T-helper 17 cell (primary cell): ENCODE data around the gene ADCY4. TPM values are rescaled to one million over a fixed set of nuclear protein-coding genes. Genes with fewer than 3 reads are reported as not detected.

Experiments
- ATAC-seq: fragments of 150-1000 bp; cut with Tn5 transposase; 2 replicates; pipeline ENCODE4 v1.10.0; 2021; ENCODE audit warnings: mild to moderate bottlenecking, moderate library complexity
- DNase-seq, 3 donors: peaks; one replicate each; pipeline versions ENCODE4 v3.0.0 to v3.0.0-alpha.2; 2020 to 2021
- H3K9me3 ChIP-seq: one replicate; pipeline ENCODE4 v1.7.0; 2013; ENCODE audit warnings: low read length, mild to moderate bottlenecking; ENCODE audit not compliant: control insufficient read depth, poor library complexity, severe bottlenecking
- H3K27ac Mint-ChIP-seq: one replicate; pipeline ENCODE4 v1.8.0; 2022; ENCODE audit warnings: mild to moderate bottlenecking, moderate library complexity, mixed read lengths
- H3K27me3 Mint-ChIP-seq: one replicate; pipeline ENCODE4 v1.8.0; 2022; ENCODE audit warnings: mixed read lengths
- H3K36me3 Mint-ChIP-seq: one replicate; pipeline ENCODE4 v1.8.0; 2022; ENCODE audit warnings: low read depth, mixed read lengths
- H3K4me1 Mint-ChIP-seq: one replicate; pipeline ENCODE4 v1.8.0; 2022; ENCODE audit warnings: mild to moderate bottlenecking, mixed read lengths
- H3K4me3 Mint-ChIP-seq: one replicate; pipeline ENCODE4 v1.8.0; 2022; ENCODE audit warnings: mild to moderate bottlenecking, moderate library complexity, mixed read lengths
- total RNA-seq, 4 donors: library from RNA in 2 of 4; stranded (reverse) in 2 of 4; gene quantifications; one replicate each; pipeline ENCODE4 v1.2.3 and lab custom pipeline; 2022 to 2026

The ADCY4 gene
- total RNA-seq, 2 donors from 2014 or later = 5.4 to 7.9 TPM

GRCh38 chr14:24272467-24272866, 62.4 kb downstream of the ADCY4 start:
- no peak for ATAC-seq
- no peak for DNase-seq
- no peaks in the 10 kb centered on the region for H3K9me3 ChIP-seq
- Mint-ChIP-seq H3K27ac (peak overlapping the region; percentile 98), H3K27me3 (no peaks in the 10 kb centered on the region), H3K4me1 (peaks cover 32% of the 10 kb centered on the region), H3K4me3 (peak overlapping the region; percentile 57), H3K36me3 (no peaks in the 10 kb centered on the region)

- H3K36me3 Mint-ChIP-seq = peaks cover 5% of the 10 kb centered on the region
- H3K27me3 Mint-ChIP-seq = no peaks in the 10 kb centered on the region
- H3K9me3 ChIP-seq = no peaks in the 10 kb centered on the region
- DNase-seq = no peak
- peaks cover 33% of the 10 kb centered on the region for H3K4me1 Mint-ChIP-seq
- peak overlapping the region; percentile 90 for H3K4me3 Mint-ChIP-seq
- ATAC-seq = no peak
- H3K27ac Mint-ChIP-seq = peak overlapping the region; percentile 98
These were observed 63.0 kb downstream of the ADCY4 start for GRCh38 chr14:24271834-24272263.

DNA sequence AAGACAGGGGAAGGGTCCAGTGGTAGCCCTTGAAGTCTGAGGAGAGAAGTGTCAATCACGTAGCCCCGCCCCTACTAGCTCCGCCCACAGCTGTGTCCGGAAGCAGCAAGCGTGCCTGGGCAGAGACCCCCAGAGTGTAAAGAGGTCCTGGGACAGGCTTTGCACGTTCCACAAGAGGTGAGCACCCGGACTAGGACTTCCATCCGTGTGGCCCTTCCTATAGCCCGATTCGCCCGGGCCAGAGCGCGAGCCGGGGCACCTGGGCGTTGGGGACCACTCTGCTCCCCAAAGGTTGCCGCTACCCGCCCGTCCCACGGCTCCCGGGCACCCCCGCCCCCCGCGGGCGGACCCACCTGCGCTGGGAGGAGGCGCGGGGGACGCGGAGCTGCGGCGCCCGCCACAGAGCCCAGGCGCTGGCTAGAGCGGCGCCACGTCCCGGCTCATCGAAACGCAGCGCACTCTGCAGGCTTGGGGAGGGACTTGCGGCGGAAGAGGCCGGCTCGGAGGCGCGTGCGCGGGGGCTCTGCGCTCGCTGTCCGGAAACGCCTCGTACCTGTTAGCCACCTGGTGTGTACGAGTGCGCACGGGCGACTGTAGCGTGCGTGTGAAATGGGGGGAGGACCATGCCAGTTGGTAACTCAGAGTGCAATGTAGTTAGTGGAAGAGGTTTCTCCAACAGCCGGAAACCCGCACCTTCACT, 63.6 kb downstream of the ADCY4 start, which contains the start of gene RABGGTA:
Gene RABGGTA (minus strand): TSS at position 464 of the 700 bp plus-strand sequence. CDS start 482 bp downstream, outside the sequence.
- DNase-seq (peak; percentile 87 to 92 (median 88)), ATAC-seq (peak; percentile 89)
- Mint-ChIP-seq H3K36me3 (peaks cover 9% of the 10 kb centered on the region), H3K4me1 (peaks cover 34% of the 10 kb centered on the region), H3K27ac (peak within 1 kb of the TSS; percentile 98), H3K27me3 (no peaks in the 10 kb centered on the region), H3K4me3 (peak within 1 kb of the TSS; percentile 90)
- H3K9me3 ChIP-seq = no peaks in the 10 kb centered on the region

DNA sequence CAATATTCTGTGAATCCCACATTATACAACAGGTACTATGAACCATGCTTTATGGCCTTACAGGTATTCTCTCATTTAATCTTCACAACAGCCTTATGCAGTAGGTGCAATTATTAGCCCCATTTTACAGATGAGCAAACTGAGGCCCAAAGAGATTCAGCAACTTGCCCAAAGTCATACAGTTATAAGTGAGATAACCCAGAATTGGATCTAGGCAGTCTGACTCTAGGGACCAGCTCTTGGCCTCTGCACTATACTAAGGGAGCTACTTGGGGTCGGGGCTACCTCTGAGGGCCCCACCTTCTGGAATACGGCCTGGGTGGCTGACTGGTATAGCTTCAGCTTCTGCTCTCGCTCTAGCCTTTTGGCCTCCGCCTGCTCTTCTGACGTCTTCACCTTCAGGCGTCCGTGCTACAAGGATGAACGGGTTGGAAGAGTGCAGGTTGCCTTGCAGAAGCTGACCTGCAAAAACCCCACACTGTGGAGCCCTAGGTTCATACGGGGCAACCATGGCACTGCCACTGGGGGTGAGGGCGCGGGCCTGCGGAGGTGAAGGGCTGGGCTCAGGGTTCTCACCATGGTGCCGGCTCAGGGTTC, 64.2 kb downstream of the ADCY4 start:
- peaks cover 9% of the 10 kb centered on the region for H3K36me3 Mint-ChIP-seq
- H3K4me3 Mint-ChIP-seq = peak overlapping the region; percentile 90
- ATAC-seq (no peak), DNase-seq (no peak)
- H3K4me1 Mint-ChIP-seq = peaks cover 36% of the 10 kb centered on the region
- no peaks in the 10 kb centered on the region for H3K27me3 Mint-ChIP-seq
- H3K9me3 ChIP-seq = no peaks in the 10 kb centered on the region
- H3K27ac Mint-ChIP-seq = peak overlapping the region; percentile 98

DNA sequence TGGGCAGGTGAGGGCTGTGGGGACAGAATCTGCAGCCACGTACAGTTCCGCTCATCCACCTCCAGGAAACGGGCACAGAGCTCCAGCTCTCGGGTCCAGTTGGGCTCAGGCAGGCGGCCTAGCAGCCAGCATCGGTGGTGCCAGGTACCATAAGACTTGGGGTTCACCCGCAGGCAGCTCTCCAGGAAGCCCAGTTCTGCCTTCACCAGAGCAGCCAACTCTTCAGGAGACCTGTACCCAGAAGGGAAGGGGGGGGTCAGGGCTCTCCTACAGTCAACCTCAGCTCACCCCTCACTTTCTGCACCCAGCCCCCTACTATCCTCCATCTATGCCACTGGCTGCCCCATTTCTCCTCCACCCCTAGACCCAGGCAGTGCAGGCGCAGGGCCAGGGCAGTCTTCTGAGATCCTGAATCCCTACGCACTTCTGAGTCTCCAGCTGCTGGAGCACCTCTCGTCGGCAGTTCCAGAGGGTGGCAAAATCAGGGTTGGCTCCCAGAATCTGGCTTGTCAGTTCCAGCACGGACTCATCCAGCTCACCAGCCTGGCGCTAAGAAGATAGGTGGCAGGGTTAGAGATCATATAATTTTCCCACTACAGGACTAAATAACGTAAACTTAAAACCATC, 64.8 kb downstream of the ADCY4 start:
- Mint-ChIP-seq H3K27me3 (no peaks in the 10 kb centered on the region), H3K36me3 (peaks cover 9% of the 10 kb centered on the region), H3K4me3 (peak overlapping the region; percentile 90), H3K4me1 (peaks cover 34% of the 10 kb centered on the region), H3K27ac (peak overlapping the region; percentile 98)
- no peak for ATAC-seq
- no peaks in the 10 kb centered on the region for H3K9me3 ChIP-seq
- DNase-seq = no peak

DNA sequence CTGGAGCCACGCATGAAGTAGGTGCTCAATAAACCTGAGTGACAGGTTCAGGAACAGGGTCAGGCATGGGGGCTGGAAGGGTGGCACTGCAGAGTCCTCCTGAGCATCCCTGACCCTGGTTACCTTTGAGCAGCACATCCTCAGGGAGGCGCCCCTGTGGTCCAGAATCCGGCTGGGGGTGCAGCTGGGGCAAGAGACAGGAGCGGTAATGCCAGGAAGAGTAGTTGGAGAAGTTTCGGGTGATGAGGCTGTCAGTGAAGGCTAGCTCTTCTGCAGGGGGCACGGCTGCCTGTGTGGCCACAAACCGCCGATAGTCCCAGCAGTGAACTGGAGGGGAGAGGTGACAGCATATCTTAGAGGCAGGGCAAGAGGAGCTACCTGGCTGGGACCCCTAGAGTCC, 65.5 kb downstream of the ADCY4 start:
- peak overlapping the region; percentile 47 for H3K4me3 Mint-ChIP-seq
- no peak overlapping the region for H3K27ac Mint-ChIP-seq
- DNase-seq (no peak), ATAC-seq (no peak)
- H3K27me3 Mint-ChIP-seq = no peaks in the 10 kb centered on the region
- H3K4me1 Mint-ChIP-seq = peaks cover 34% of the 10 kb centered on the region
- H3K9me3 ChIP-seq = no peaks in the 10 kb centered on the region
- H3K36me3 Mint-ChIP-seq = peaks cover 9% of the 10 kb centered on the region

Other genes with a start within 250 kb of the ADCY4 start
- gene PCK2, start 240.8 kb downstream of the ADCY4 start, total RNA-seq = 10 to 100 TPM; 14.2 to 15.5 TPM
- 10 to 100 TPM; 75.5 to 86.1 TPM for gene DCAF11, start 220.3 kb downstream of the ADCY4 start, total RNA-seq
- 1 to 10 TPM; 2.2 to 3.2 TPM for gene NRL, start 220.1 kb downstream of the ADCY4 start, total RNA-seq
- gene FITM1, start 204.4 kb downstream of the ADCY4 start, total RNA-seq = 1 to 10 TPM; 1.4 to 1.9 TPM
- 100 to 1,000 TPM; 235 to 257 TPM for gene PSME1, start 198.9 kb downstream of the ADCY4 start, total RNA-seq
- gene EMC9, start 193.5 kb downstream of the ADCY4 start, total RNA-seq = 1 to 10 TPM; 8.3 to 9.7 TPM
- 100 to 1,000 TPM; 134 to 141 TPM for gene PSME2, start 188.5 kb downstream of the ADCY4 start, total RNA-seq
- gene RNF31, start 187.6 kb downstream of the ADCY4 start, total RNA-seq = 10 to 100 TPM; 85.8 to 98.3 TPM
- gene IRF9, start 173.8 kb downstream of the ADCY4 start, total RNA-seq = 100 to 1,000 TPM; 172 to 230 TPM
- gene REC8, start 163.0 kb downstream of the ADCY4 start, total RNA-seq = 10 to 100 TPM; 66.3 to 94.8 TPM
- gene IPO4, start 146.3 kb downstream of the ADCY4 start, total RNA-seq = 10 to 100 TPM; 46.6 to 47.3 TPM
- 10 to 100 TPM; 22.3 to 22.6 TPM for gene TM9SF1, start 139.6 kb downstream of the ADCY4 start, total RNA-seq
- under 1 TPM; 0.27 to 0.55 TPM for gene TSSK4, start 129.4 kb downstream of the ADCY4 start, total RNA-seq
- 10 to 100 TPM; 69.9 to 77.2 TPM for gene CHMP4A, start 121.6 kb downstream of the ADCY4 start, total RNA-seq
- gene MDP1, start 119.0 kb downstream of the ADCY4 start, total RNA-seq = 1 to 10 TPM; 4.0 to 5.9 TPM
- 10 to 100 TPM; 90.0 to 99.5 TPM for gene NEDD8, start 102.7 kb downstream of the ADCY4 start, total RNA-seq
- gene GMPR2, start 102.1 kb downstream of the ADCY4 start, total RNA-seq = 10 to 100 TPM; 37.0 to 44.0 TPM
- gene TINF2, start 92.4 kb downstream of the ADCY4 start, total RNA-seq = 100 to 1,000 TPM; 106 to 107 TPM
- gene TGM1, start 71.9 kb downstream of the ADCY4 start, total RNA-seq = 1 to 10 TPM; 3.4 to 4.3 TPM
- gene RABGGTA, start 63.5 kb downstream of the ADCY4 start, total RNA-seq = 10 to 100 TPM; 54.4 to 72.1 TPM
- gene DHRS1, start 35.3 kb downstream of the ADCY4 start, total RNA-seq = 10 to 100 TPM; 24.0 to 27.0 TPM
- gene NOP9, start 35.2 kb downstream of the ADCY4 start, total RNA-seq = 10 to 100 TPM; 25.7 to 27.7 TPM
- 10 to 100 TPM; 14.5 to 16.8 TPM for gene CIDEB, start 27.1 kb downstream of the ADCY4 start, total RNA-seq
- 10 to 100 TPM; 17.3 to 23.3 TPM for gene LTB4R2, start 24.9 kb downstream of the ADCY4 start, total RNA-seq
- gene LTB4R, start 23.6 kb downstream of the ADCY4 start, total RNA-seq = 10 to 100 TPM; 21.5 to 23.1 TPM
- 10 to 100 TPM; 22.7 to 26.1 TPM for gene RIPK3, start 4.9 kb upstream of the ADCY4 start, total RNA-seq
- gene NFATC4, start 33.1 kb upstream of the ADCY4 start, total RNA-seq = not detected
- under 1 TPM in 1 of 2 donors, not detected in 1; 0.22 TPM for gene NYNRIN, start 63.9 kb upstream of the ADCY4 start, total RNA-seq
- 1 to 10 TPM; 4.2 to 6.0 TPM for gene CBLN3, start 94.6 kb upstream of the ADCY4 start, total RNA-seq
- gene KHNYN, start 94.9 kb upstream of the ADCY4 start, total RNA-seq = 100 to 1,000 TPM; 118 to 128 TPM
- gene SDR39U1, start 107.7 kb upstream of the ADCY4 start, total RNA-seq = 10 to 100 TPM; 64.3 to 82.6 TPM
- not detected for gene CMA1, start 173.2 kb upstream of the ADCY4 start, total RNA-seq
- gene CTSG, start 241.2 kb upstream of the ADCY4 start, total RNA-seq = not detected